ENCODE results near the gene CFAP45.
"Not testable (repeated sequence)": the region's sequence is repeated elsewhere in the genome, so short reads cannot be mapped to it uniquely, and the experiment has no call there.

Gene CFAP45

GRCh38 chr1:159900755-159901360 lies 893 bp upstream of the CFAP45 start:
- DNase-seq, result no peak

- DNase-seq, result not testable (repeated sequence)
These were observed 331 bp downstream of the CFAP45 start for GRCh38 chr1:159899634-159900033.

- DNase-seq, result no peak
These were observed 1.4 kb downstream of the CFAP45 start for GRCh38 chr1:159898527-159898926.

- no peak for DNase-seq
These were observed 2.0 kb downstream of the CFAP45 start for GRCh38 chr1:159897962-159898361.

- DNase-seq, result no peak
These were observed 3.4 kb downstream of the CFAP45 start for GRCh38 chr1:159896546-159896930.

GRCh38 chr1:159895836-159896545 lies 4.0 kb downstream of the CFAP45 start:
- DNase-seq, result no peak

- DNase-seq, result no peak
These were observed 4.7 kb downstream of the CFAP45 start for GRCh38 chr1:159895286-159895685.

GRCh38 chr1:159892944-159893343 lies 7.0 kb downstream of the CFAP45 start:
- no peak for DNase-seq

GRCh38 chr1:159891275-159892157 lies 8.4 kb downstream of the CFAP45 start:
- peak; percentile 87 for DNase-seq

GRCh38 chr1:159890390-159890789 lies 9.6 kb downstream of the CFAP45 start:
- no peak for DNase-seq

GRCh38 chr1:159889821-159890252 lies 10.1 kb downstream of the CFAP45 start:
- no peak for DNase-seq

GRCh38 chr1:159889202-159889601 lies 10.8 kb downstream of the CFAP45 start:
- no peak for DNase-seq

GRCh38 chr1:159884296-159884695 lies 15.7 kb downstream of the CFAP45 start:
- DNase-seq, result no peak

GRCh38 chr1:159883134-159883533 lies 16.8 kb downstream of the CFAP45 start:
- no peak for DNase-seq

GRCh38 chr1:159882527-159882862 lies 17.5 kb downstream of the CFAP45 start:
- DNase-seq, result no peak

- peak; percentile 34 for DNase-seq
These were observed 18.1 kb downstream of the CFAP45 start for GRCh38 chr1:159881622-159882526.

- DNase-seq, result no peak
These were observed 19.5 kb downstream of the CFAP45 start for GRCh38 chr1:159880430-159880829.

GRCh38 chr1:159879977-159880376 lies 20.0 kb downstream of the CFAP45 start:
- no peak for DNase-seq

- DNase-seq, result no peak
These were observed 20.8 kb downstream of the CFAP45 start for GRCh38 chr1:159879136-159879535.

- no peak for DNase-seq
These were observed 22.1 kb downstream of the CFAP45 start for GRCh38 chr1:159877695-159878444.

- no peak for DNase-seq
These were observed 26.3 kb downstream of the CFAP45 start for GRCh38 chr1:159873530-159874143.

GRCh38 chr1:159872891-159873290 lies 27.1 kb downstream of the CFAP45 start:
- DNase-seq, result no peak
